GM23338 (cell line): ENCODE results near the gene IQGAP2.

Experiments used
- CREB1 ChIP-seq: fragments of 250-450 bp; sonication (Bioruptor Pico); IDR thresholded peaks from 2 replicates; pipeline ENCODE4 v1.5.0; 2020; ENCODE audit warnings: low read depth, mild to moderate bottlenecking, moderate library complexity
- EZH2 ChIP-seq: fragments of 200-600 bp; sonication (generic); IDR thresholded peaks from one replicate; pipeline ENCODE4 v1.8.0; 2017; ENCODE audit warnings: antibody characterized with exemption, mild to moderate bottlenecking, low read depth; ENCODE audit not compliant: unreplicated experiment
- EZH2phosphoT487 ChIP-seq: fragments of 200-600 bp; sonication (generic); IDR thresholded peaks from one replicate; pipeline ENCODE4 v1.8.1; 2018; ENCODE audit warnings: antibody characterized with exemption; ENCODE audit not compliant: unreplicated experiment
- NANOG ChIP-seq: IDR thresholded peaks from 2 replicates; pipeline ENCODE4 v1.6.1; 2016; ENCODE audit warnings: antibody characterized with exemption, borderline replicate concordance
- POLR2AphosphoS5 ChIP-seq: IDR thresholded peaks from 2 replicates; pipeline ENCODE4 v1.6.1; 2016; ENCODE audit warnings: antibody characterized with exemption, low read depth
- STAT1 ChIP-seq: IDR thresholded peaks from one replicate; pipeline ENCODE4 v1.6.1; 2016; ENCODE audit warnings: antibody characterized with exemption; ENCODE audit not compliant: unreplicated experiment
- ZNF114 ChIP-seq: fragments of 250-450 bp; sonication (Bioruptor Pico); IDR thresholded peaks from 2 replicates; pipeline ENCODE4 v1.5.0; 2020; ENCODE audit warnings: mild to moderate bottlenecking, moderate library complexity
- ZNF331 ChIP-seq: fragments of 250-450 bp; sonication (Bioruptor Pico); IDR thresholded peaks from 2 replicates; pipeline ENCODE4 v1.5.0; 2020; ENCODE audit warnings: low read depth, mild to moderate bottlenecking, moderate library complexity
- ZNF462 ChIP-seq: fragments of 250-450 bp; sonication (Bioruptor Pico); IDR thresholded peaks from 2 replicates; pipeline ENCODE4 v1.5.0; 2020; ENCODE audit warnings: mild to moderate bottlenecking, moderate library complexity
- TF ChIP-seq, protein P1 (sequence below), 2 experiments: fragments of 200-600 bp in 1 of 2; sonication (generic) in 1 of 2; conservative IDR thresholded peaks; 2 replicates each; pipeline versions ENCODE4 v1.5.1 to v1.6.1; 2016 to 2017; ENCODE audit warnings: antibody characterized with exemption in 2 of 2, low read depth in 2 of 2, mild to moderate bottlenecking in 2 of 2, moderate library complexity in 1 of 2
- TF ChIP-seq, protein P2 (sequence below): IDR thresholded peaks from 2 replicates; pipeline ENCODE4 v1.6.1; 2016; ENCODE audit warnings: antibody characterized with exemption
- TF ChIP-seq, protein P3 (sequence below): IDR thresholded peaks from one replicate; pipeline ENCODE4 v1.6.1; 2018; ENCODE audit warnings: antibody characterized with exemption; ENCODE audit not compliant: unreplicated experiment

GRCh38 chr5:76368941-76369340 lies 34.1 kb upstream of the IQGAP2 start:
- TF ChIP-seq CREB1 (CRISPR knock-in tag) (no peak), ZNF114 (CRISPR knock-in tag) (no peak), POLR2AphosphoS5 (no peak), EZH2phosphoT487 (no peak), STAT1 (no peak), EZH2 (no peak), NANOG (no peak), ZNF462 (CRISPR knock-in tag) (no peak), ZNF331 (no peak)
- TF ChIP-seq, protein P1, sequence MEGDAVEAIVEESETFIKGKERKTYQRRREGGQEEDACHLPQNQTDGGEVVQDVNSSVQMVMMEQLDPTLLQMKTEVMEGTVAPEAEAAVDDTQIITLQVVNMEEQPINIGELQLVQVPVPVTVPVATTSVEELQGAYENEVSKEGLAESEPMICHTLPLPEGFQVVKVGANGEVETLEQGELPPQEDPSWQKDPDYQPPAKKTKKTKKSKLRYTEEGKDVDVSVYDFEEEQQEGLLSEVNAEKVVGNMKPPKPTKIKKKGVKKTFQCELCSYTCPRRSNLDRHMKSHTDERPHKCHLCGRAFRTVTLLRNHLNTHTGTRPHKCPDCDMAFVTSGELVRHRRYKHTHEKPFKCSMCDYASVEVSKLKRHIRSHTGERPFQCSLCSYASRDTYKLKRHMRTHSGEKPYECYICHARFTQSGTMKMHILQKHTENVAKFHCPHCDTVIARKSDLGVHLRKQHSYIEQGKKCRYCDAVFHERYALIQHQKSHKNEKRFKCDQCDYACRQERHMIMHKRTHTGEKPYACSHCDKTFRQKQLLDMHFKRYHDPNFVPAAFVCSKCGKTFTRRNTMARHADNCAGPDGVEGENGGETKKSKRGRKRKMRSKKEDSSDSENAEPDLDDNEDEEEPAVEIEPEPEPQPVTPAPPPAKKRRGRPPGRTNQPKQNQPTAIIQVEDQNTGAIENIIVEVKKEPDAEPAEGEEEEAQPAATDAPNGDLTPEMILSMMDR (conservative IDR thresholded peaks at IDR 0.05; ENCODE audit: low read depth in 2 of 2), result no peak
- TF ChIP-seq, protein P2, sequence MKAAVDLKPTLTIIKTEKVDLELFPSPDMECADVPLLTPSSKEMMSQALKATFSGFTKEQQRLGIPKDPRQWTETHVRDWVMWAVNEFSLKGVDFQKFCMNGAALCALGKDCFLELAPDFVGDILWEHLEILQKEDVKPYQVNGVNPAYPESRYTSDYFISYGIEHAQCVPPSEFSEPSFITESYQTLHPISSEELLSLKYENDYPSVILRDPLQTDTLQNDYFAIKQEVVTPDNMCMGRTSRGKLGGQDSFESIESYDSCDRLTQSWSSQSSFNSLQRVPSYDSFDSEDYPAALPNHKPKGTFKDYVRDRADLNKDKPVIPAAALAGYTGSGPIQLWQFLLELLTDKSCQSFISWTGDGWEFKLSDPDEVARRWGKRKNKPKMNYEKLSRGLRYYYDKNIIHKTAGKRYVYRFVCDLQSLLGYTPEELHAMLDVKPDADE, result no peak
- TF ChIP-seq, protein P3, sequence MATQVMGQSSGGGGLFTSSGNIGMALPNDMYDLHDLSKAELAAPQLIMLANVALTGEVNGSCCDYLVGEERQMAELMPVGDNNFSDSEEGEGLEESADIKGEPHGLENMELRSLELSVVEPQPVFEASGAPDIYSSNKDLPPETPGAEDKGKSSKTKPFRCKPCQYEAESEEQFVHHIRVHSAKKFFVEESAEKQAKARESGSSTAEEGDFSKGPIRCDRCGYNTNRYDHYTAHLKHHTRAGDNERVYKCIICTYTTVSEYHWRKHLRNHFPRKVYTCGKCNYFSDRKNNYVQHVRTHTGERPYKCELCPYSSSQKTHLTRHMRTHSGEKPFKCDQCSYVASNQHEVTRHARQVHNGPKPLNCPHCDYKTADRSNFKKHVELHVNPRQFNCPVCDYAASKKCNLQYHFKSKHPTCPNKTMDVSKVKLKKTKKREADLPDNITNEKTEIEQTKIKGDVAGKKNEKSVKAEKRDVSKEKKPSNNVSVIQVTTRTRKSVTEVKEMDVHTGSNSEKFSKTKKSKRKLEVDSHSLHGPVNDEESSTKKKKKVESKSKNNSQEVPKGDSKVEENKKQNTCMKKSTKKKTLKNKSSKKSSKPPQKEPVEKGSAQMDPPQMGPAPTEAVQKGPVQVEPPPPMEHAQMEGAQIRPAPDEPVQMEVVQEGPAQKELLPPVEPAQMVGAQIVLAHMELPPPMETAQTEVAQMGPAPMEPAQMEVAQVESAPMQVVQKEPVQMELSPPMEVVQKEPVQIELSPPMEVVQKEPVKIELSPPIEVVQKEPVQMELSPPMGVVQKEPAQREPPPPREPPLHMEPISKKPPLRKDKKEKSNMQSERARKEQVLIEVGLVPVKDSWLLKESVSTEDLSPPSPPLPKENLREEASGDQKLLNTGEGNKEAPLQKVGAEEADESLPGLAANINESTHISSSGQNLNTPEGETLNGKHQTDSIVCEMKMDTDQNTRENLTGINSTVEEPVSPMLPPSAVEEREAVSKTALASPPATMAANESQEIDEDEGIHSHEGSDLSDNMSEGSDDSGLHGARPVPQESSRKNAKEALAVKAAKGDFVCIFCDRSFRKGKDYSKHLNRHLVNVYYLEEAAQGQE, result no peak
